LNCaP clone FGC (cell line): ENCODE results near the gene CORO6.

ENCODE experiments used
- DNase-seq: peaks from one replicate; pipeline ENCODE4 v3.0.0-alpha.2; 2011; ENCODE audit warnings: low read depth
- H3K4me3 ChIP-seq: 2 replicates; pipeline ENCODE4 v1.5.1; 2011; ENCODE audit warnings: mild to moderate bottlenecking, low read depth, low read length, control low read depth
- TF ChIP-seq, protein P1 (sequence below): IDR thresholded peaks from 2 replicates; pipeline ENCODE4 v1.5.1; 2012; ENCODE audit warnings: mild to moderate bottlenecking; ENCODE audit not compliant: control insufficient read depth, insufficient read depth; ENCODE audit errors: extremely low read depth

Gene CORO6

DNA sequence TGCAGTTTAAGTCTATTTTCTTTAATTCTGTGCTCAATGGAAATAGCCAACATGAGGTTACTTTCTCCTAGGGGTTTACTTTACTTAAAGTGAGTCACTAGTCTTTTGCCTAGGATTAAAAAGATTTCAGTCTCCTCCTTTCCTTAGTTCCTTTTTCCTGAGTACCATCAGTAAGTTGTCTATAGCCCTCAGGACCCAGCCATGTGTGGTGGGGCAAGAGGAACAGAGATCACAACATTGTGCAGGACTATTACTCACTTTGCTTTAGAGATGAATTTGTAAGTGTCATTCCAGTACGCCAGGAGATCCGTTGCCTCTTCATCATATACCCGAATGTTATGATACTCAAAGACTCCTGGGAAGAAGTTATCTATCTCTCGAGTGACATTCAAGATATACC is 27.7 kb upstream of the CORO6 start:
- DNase-seq: no peak
- TF ChIP-seq, protein P1, sequence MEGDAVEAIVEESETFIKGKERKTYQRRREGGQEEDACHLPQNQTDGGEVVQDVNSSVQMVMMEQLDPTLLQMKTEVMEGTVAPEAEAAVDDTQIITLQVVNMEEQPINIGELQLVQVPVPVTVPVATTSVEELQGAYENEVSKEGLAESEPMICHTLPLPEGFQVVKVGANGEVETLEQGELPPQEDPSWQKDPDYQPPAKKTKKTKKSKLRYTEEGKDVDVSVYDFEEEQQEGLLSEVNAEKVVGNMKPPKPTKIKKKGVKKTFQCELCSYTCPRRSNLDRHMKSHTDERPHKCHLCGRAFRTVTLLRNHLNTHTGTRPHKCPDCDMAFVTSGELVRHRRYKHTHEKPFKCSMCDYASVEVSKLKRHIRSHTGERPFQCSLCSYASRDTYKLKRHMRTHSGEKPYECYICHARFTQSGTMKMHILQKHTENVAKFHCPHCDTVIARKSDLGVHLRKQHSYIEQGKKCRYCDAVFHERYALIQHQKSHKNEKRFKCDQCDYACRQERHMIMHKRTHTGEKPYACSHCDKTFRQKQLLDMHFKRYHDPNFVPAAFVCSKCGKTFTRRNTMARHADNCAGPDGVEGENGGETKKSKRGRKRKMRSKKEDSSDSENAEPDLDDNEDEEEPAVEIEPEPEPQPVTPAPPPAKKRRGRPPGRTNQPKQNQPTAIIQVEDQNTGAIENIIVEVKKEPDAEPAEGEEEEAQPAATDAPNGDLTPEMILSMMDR: no peak
- H3K4me3 ChIP-seq: no peak overlapping the region

DNA sequence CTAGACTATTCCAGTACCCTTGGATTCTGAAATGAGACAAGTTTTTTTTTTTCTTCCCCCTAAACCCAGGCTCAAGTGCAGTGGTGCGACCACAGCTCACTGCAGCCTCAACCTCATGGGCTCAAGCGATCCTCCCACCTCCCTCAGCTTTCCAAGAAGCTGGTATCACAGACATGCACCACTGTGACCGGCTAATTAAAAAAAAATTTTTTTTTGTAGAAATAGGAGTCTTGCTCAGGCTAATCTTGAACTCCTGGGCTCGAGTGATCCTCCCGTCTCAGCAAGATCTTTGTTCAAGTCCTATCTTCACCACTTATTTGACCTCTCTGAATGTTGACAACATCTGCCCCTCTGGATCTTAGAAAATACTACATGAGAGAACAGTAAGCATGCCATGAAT is 26.6 kb upstream of the CORO6 start:
- TF ChIP-seq, protein P1: no peak
- no peak overlapping the region for H3K4me3 ChIP-seq
- DNase-seq: no peak

DNA sequence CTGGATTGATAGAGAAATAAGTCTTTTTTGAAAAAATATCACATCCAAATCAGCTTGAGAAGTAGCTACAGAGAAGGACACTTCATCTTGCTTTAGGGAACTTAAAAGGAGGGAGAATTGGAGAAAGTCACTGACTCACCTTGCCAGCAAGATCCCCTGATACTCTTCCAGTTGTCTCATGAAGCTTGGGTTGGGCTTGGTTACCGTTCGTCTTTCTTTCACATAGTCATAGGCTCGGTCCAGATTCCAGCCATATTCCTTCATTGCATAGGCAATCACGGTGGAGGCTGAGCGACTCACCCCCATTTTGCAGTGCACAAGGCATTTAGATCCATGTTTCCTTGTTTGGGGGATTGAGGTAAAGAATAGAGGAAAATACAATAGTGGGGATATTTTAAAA is 25.3 kb upstream of the CORO6 start:
- TF ChIP-seq, protein P1: no peak
- H3K4me3 ChIP-seq: no peak overlapping the region
- no peak for DNase-seq

DNA sequence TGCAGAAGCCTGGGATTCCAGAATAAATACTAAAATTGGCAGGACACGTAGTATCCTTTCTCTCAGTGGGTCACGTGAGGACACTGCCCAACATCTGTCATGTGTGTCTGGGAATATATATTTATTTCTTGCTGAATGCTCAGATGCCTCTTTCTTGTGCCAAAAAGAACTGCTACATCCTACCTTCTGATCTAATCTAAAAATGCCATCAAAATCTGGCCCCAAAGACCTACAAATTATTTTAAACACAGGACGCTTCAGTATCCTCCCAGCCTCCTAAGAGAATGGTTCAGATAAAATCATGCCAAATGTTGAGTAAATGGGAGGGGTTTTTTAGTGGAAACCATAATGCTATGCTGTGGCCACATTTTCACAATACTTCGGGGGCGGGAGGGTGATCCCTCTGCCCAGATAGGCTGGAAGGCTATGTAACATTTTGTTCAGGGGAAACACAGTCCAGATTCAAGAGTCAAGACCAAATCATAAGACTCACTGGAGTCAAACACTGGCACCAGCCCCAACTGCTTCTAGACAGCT is 22.9 kb upstream of the CORO6 start:
- peak; percentile 72 for DNase-seq
- H3K4me3 ChIP-seq: no peak overlapping the region
- TF ChIP-seq, protein P1: no peak

GRCh38 chr17:29643817-29644160 is 21.1 kb upstream of the CORO6 start:
- TF ChIP-seq, protein P1: no peak
- DNase-seq: no peak
- H3K4me3 ChIP-seq: no peak overlapping the region

- DNase-seq: no peak
- TF ChIP-seq, protein P1: no peak
- no peak overlapping the region for H3K4me3 ChIP-seq
Measured at GRCh38 chr17:29642171-29642611, 19.5 kb upstream of the CORO6 start.

- DNase-seq: peak; percentile 63
- no peak overlapping the region for H3K4me3 ChIP-seq
- TF ChIP-seq, protein P1: no peak
Measured at GRCh38 chr17:29640981-29641642, 18.4 kb upstream of the CORO6 start.
